ENCODE data around the gene PRDM5. TPM values are rescaled to one million over a fixed set of nuclear protein-coding genes. Genes with fewer than 3 reads are reported as not detected.

Gene PRDM5
- total RNA-seq, 1 donor from 2014 or later = 21.9 TPM

DNA sequence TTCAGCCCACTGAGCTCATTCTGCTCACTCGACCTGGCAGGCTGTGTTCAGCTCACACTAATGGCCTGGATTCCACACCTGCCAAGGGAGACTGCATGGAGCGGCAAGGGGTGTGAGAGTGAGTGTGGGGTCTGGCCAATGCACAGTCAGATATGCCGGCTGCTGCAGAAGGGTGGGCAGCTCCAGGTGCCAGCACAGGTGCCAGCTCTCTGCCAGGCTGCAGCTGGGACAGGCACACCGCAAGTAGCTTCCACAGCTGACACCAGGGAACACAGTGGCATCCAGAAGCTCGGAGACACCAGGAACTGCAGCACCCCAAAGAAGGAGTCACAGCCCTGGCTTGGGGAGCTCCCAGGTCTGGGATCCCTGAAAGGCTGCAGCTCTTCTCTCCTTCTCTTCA lies 83.7 kb downstream of the PRDM5 start:
- Mint-ChIP-seq H3K36me3 (ENCODE audit: low read depth) (peaks cover 9% of the 10 kb centered on the region), H3K4me3 (no peak overlapping the region), H3K27me3 (ENCODE audit: low read depth) (no peaks in the 10 kb centered on the region), H3K27ac (ENCODE audit: unreplicated experiment) (no peak overlapping the region), H3K4me1 (no peaks in the 10 kb centered on the region), H3K9me3 (no peaks in the 10 kb centered on the region)
- no peak for TF ChIP-seq CTCF (conservative IDR thresholded peaks at IDR 0.05)
- no peak for DNase-seq (ENCODE audit: low read depth, low spot score)

DNA sequence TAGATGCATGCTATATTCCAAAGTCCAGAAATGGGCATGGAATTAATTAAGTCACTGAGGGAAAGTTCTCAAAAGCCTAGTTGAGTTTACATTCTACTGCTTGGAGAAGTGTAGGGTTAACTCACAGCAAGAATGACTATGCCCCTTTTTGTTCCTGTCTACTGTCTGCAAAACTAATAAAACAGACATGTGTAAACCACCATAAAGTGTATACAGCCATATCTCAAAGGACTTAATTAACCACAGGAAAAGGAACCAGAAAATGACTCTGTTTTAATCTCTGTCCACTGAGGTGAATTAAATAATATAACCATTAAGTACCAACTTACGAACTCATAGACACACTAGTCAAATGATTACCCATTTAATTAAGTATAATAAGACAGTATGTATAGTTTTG lies 84.9 kb downstream of the PRDM5 start:
- H3K9me3 Mint-ChIP-seq = peaks cover 3% of the 10 kb centered on the region
- H3K27me3 Mint-ChIP-seq (ENCODE audit: low read depth) = no peaks in the 10 kb centered on the region
- H3K4me3 Mint-ChIP-seq = no peak overlapping the region
- DNase-seq (ENCODE audit: low read depth, low spot score) = no peak
- no peaks in the 10 kb centered on the region for H3K4me1 Mint-ChIP-seq
- no peak overlapping the region for H3K27ac Mint-ChIP-seq (ENCODE audit: unreplicated experiment)
- peaks cover 17% of the 10 kb centered on the region for H3K36me3 Mint-ChIP-seq (ENCODE audit: low read depth)
- TF ChIP-seq CTCF (conservative IDR thresholded peaks at IDR 0.05) = no peak

- no peak overlapping the region for H3K27ac Mint-ChIP-seq (ENCODE audit: unreplicated experiment)
- peaks cover 3% of the 10 kb centered on the region for H3K9me3 Mint-ChIP-seq
- no peaks in the 10 kb centered on the region for H3K27me3 Mint-ChIP-seq (ENCODE audit: low read depth)
- H3K4me3 Mint-ChIP-seq = no peak overlapping the region
- peaks cover 17% of the 10 kb centered on the region for H3K36me3 Mint-ChIP-seq (ENCODE audit: low read depth)
- TF ChIP-seq CTCF (conservative IDR thresholded peaks at IDR 0.05) = no peak
- no peak for DNase-seq (ENCODE audit: low read depth, low spot score)
- no peaks in the 10 kb centered on the region for H3K4me1 Mint-ChIP-seq
Observed at GRCh38 chr4:120835342-120835741, 87.2 kb downstream of the PRDM5 start.

GRCh38 chr4:120830204-120830603 lies 92.3 kb downstream of the PRDM5 start:
- Mint-ChIP-seq H3K9me3 (peaks cover 3% of the 10 kb centered on the region), H3K27ac (ENCODE audit: unreplicated experiment) (no peak overlapping the region), H3K4me3 (no peak overlapping the region), H3K4me1 (no peaks in the 10 kb centered on the region), H3K27me3 (ENCODE audit: low read depth) (no peaks in the 10 kb centered on the region), H3K36me3 (ENCODE audit: low read depth) (peaks cover 15% of the 10 kb centered on the region)
- TF ChIP-seq CTCF (conservative IDR thresholded peaks at IDR 0.05) = no peak
- no peak for DNase-seq (ENCODE audit: low read depth, low spot score)

GRCh38 chr4:120829113-120829831 lies 93.3 kb downstream of the PRDM5 start:
- TF ChIP-seq CTCF (conservative IDR thresholded peaks at IDR 0.05) = no peak
- Mint-ChIP-seq H3K9me3 (peaks cover 3% of the 10 kb centered on the region), H3K36me3 (ENCODE audit: low read depth) (peaks cover 10% of the 10 kb centered on the region), H3K27me3 (ENCODE audit: low read depth) (no peaks in the 10 kb centered on the region), H3K27ac (ENCODE audit: unreplicated experiment) (no peak overlapping the region), H3K4me1 (no peaks in the 10 kb centered on the region), H3K4me3 (no peak overlapping the region)
- no peak for DNase-seq (ENCODE audit: low read depth, low spot score)

Measured in neural crest cell (in vitro differentiated cells).